K562 (cell line): ENCODE results near the gene SLAMF7. TPM values are rescaled to one million over a fixed set of nuclear protein-coding genes. Genes with fewer than 3 reads are reported as not detected.

Experiments
- ATAC-seq: fragments of 200-7000 bp; cut with Tn5 transposase; 3 replicates; pipeline ENCODE4 v1.9.1; 2020; ENCODE audit warnings: moderate library complexity
- BruUV-seq: library from RNA; stranded (reverse); fragments of 400-500 nt; replicated peaks from 2 replicates; lab custom pipeline; 2021; lab: Mats Ljungman, UMichigan
- CTCF ChIA-PET: fragments of 300-600 bp; formaldehyde crosslinking; extraction: SDS; loops from one replicate; lab custom pipeline; 2021; ENCODE audit warnings: low intra/inter-chr PET ratio; lab: Yijun Ruan, JAX
- POLR2A ChIA-PET: fragments of 300-600, 350-650 bp; sonication (Branson Sonifier 250); formaldehyde crosslinking; extraction: SDS; loops from one replicate; lab custom pipeline; 2021; ENCODE audit warnings: antibody characterized with exemption, inconsistent platforms; lab: Yijun Ruan, JAX
- DNase-seq, 4 experiments: peaks; one replicate each; pipeline versions ENCODE4 v3.0.0 to v3.0.0-alpha.2; 2011 to 2018; ENCODE audit warnings: low spot score in 3 of 4, mixed read lengths in 3 of 4; ENCODE audit errors: extremely low read depth in 1 of 4
- FAIRE-seq: peaks from 2 replicates; lab custom pipeline; 2011; peaks lifted over from hg19 to GRCh38; lab: Jason Lieb, UNC
- H2AFZ ChIP-seq: 2 replicates; pipeline ENCODE4 v1.6.0; 2011; ENCODE audit warnings: low read depth, low read length, control low read depth, inconsistent platforms
- H3K27ac ChIP-seq: fragments of 200-600 bp; 3 replicates; pipeline ENCODE4 v1.8.0; 2011; ENCODE audit warnings: low read depth, mild to moderate bottlenecking, control low read depth, inconsistent platforms, low read length, moderate library complexity, mixed read lengths; ENCODE audit errors: extremely low read depth
- H3K27me3 ChIP-seq, 2 experiments: fragments of 300-600 bp in 1 of 2; 2 replicates in 1 of 2; 3 replicates in 1 of 2; pipeline versions ENCODE4 v1.6.0 to v1.8.0; 2011; ENCODE audit warnings: inconsistent platforms in 2 of 2, low read length in 2 of 2, mild to moderate bottlenecking in 1 of 2, mixed read lengths in 1 of 2, moderate library complexity in 1 of 2; ENCODE audit not compliant: control insufficient read depth in 2 of 2, insufficient read depth in 2 of 2
- H3K36me3 ChIP-seq: fragments of 300-600 bp; 3 replicates; pipeline ENCODE4 v1.8.0; 2011; ENCODE audit warnings: mild to moderate bottlenecking, low read length, inconsistent platforms; ENCODE audit not compliant: control insufficient read depth, insufficient read depth
- H3K4me1 ChIP-seq, 2 experiments: fragments of 200-600 bp in 1 of 2; replicated peaks in 1 of 2; 2 replicates in 1 of 2; 3 replicates in 1 of 2; pipeline versions ENCODE4 v1.5.1 to v1.8.0; 2011; ENCODE audit warnings: inconsistent platforms in 2 of 2, low read length in 2 of 2, mild to moderate bottlenecking in 1 of 2, mixed read lengths in 1 of 2, moderate library complexity in 1 of 2; ENCODE audit not compliant: control insufficient read depth in 2 of 2, insufficient read depth in 2 of 2
- H3K4me2 ChIP-seq: 2 replicates; pipeline ENCODE4 v1.6.1; 2011; ENCODE audit warnings: low read length, control low read depth, inconsistent platforms, mixed read lengths; ENCODE audit not compliant: insufficient read depth
- H3K4me3 ChIP-seq: fragments of 200-600 bp; sonication (generic), shearing (Covaris generic); 2 replicates; pipeline ENCODE4 v1.5.1; 2016; ENCODE audit warnings: control low read depth, inconsistent platforms
- H3K79me2 ChIP-seq: fragments of 200-600 bp; 3 replicates; pipeline ENCODE4 v1.8.0; 2011; ENCODE audit warnings: low read length, inconsistent platforms; ENCODE audit not compliant: control insufficient read depth, insufficient read depth
- H3K9ac ChIP-seq, 2 experiments: 2 replicates each; pipeline versions ENCODE4 v1.6.0 to v1.6.1; 2011; ENCODE audit warnings: low read depth in 2 of 2, low read length in 2 of 2, control low read depth in 1 of 2, inconsistent platforms in 1 of 2, mild to moderate bottlenecking in 1 of 2, mixed read lengths in 1 of 2; ENCODE audit not compliant: insufficient read depth in 1 of 2
- H3K9me1 ChIP-seq: one replicate; pipeline ENCODE4 v1.6.0; 2011; ENCODE audit warnings: inconsistent platforms, mild to moderate bottlenecking, low read length, moderate library complexity; ENCODE audit not compliant: control insufficient read depth, insufficient read depth
- H3K9me3 ChIP-seq: replicated peaks from 2 replicates; pipeline ENCODE4 v1.5.1; 2011; ENCODE audit warnings: low read depth, low read length, inconsistent platforms; ENCODE audit not compliant: control insufficient read depth, insufficient read depth
- H4K20me1 ChIP-seq: replicated peaks from 2 replicates; pipeline ENCODE4 v1.6.1; 2011; ENCODE audit warnings: low read length, inconsistent platforms, mixed read lengths; ENCODE audit not compliant: control insufficient read depth, insufficient read depth
- BRF1 ChIP-seq: IDR thresholded peaks from 3 replicates; pipeline ENCODE4 v1.6.1; 2011; ENCODE audit warnings: borderline replicate concordance, mild to moderate bottlenecking; ENCODE audit not compliant: insufficient read length; ENCODE audit errors: extremely low read depth
- COPS2 ChIP-seq: fragments of 450-650 bp; conservative IDR thresholded peaks from 2 replicates; pipeline ENCODE4 v1.6.1; 2016; ENCODE audit warnings: mild to moderate bottlenecking, moderate library complexity
- GATA2 ChIP-seq: sonication (generic); formaldehyde crosslinking; IDR thresholded peaks from 2 replicates; pipeline ENCODE4 v1.4.0; 2020; ENCODE audit warnings: mild to moderate bottlenecking, missing genetic modification reagents
- GATAD2B ChIP-seq: fragments of 450-650 bp; IDR thresholded peaks from 2 replicates; pipeline ENCODE4 v1.6.1; 2017; ENCODE audit warnings: mild to moderate bottlenecking, borderline replicate concordance
- HIVEP1 ChIP-seq: fragments of 250-450 bp; sonication (Bioruptor Pico); IDR thresholded peaks from 2 replicates; pipeline ENCODE4 v1.4.0; 2020; ENCODE audit warnings: mild to moderate bottlenecking
- IRF9 ChIP-seq: fragments of 450-650 bp; IDR thresholded peaks from 2 replicates; pipeline ENCODE4 v1.6.1; 2016; ENCODE audit warnings: missing biosample characterization, missing genetic modification characterization
- NR2F6 ChIP-seq: fragments of 450-650 bp; formaldehyde crosslinking; IDR thresholded peaks from 2 replicates; pipeline ENCODE4 v1.4.0; 2020; ENCODE audit warnings: mild to moderate bottlenecking
- PCBP2 ChIP-seq: fragments of 200-400 bp; formaldehyde crosslinking; IDR thresholded peaks from 2 replicates; pipeline ENCODE4 v1.6.1; 2018; ENCODE audit warnings: low read length, low read depth, mild to moderate bottlenecking, moderate library complexity; ENCODE audit not compliant: poor library complexity, severe bottlenecking
- RB1 ChIP-seq: fragments of 450-650 bp; IDR thresholded peaks from 2 replicates; pipeline ENCODE4 v1.6.1; 2017; ENCODE audit warnings: low read depth, mild to moderate bottlenecking
- RBBP5 ChIP-seq: fragments of 200-600 bp; sonication (generic); IDR thresholded peaks from 2 replicates; pipeline ENCODE4 v1.6.1; 2012; ENCODE audit warnings: borderline replicate concordance, mild to moderate bottlenecking, low read length, control low read depth, inconsistent platforms; ENCODE audit not compliant: insufficient read depth, poor library complexity, severe bottlenecking
- SUPT5H ChIP-seq: fragments of 450-650 bp; IDR thresholded peaks from 2 replicates; pipeline ENCODE4 v1.6.1; 2016
- XRCC4 ChIP-seq: IDR thresholded peaks from one replicate; pipeline ENCODE4 v1.6.1; 2011; ENCODE audit not compliant: insufficient read depth, insufficient read length; ENCODE audit errors: extremely low read depth
- ZNF324 ChIP-seq: fragments of 250-450 bp; sonication (Bioruptor Pico); IDR thresholded peaks from 2 replicates; pipeline ENCODE4 v1.4.0; 2020; ENCODE audit warnings: mild to moderate bottlenecking
- ZNF707 ChIP-seq: fragments of 250-450 bp; sonication (Bioruptor Pico); conservative IDR thresholded peaks from 2 replicates; pipeline ENCODE4 v1.8.0; 2022; ENCODE audit warnings: inconsistent platforms, mild to moderate bottlenecking, moderate library complexity
- ZSCAN29 ChIP-seq: fragments of 450-650 bp; IDR thresholded peaks from 2 replicates; pipeline ENCODE4 v1.6.1; 2017
- WGBS: fragments of 100-300 bp; shearing (Covaris generic); methylation state at CpG from one replicate; pipeline ENCODE4 v1.1.6; 2016; ENCODE audit warnings: low coverage, mixed read lengths; ENCODE audit not compliant: insufficient coverage; ENCODE audit errors: missing lambda C conversion rate; 5-methylcytosine and 5-hydroxymethylcytosine counted together
- in situ Hi-C: fragments of 300-500 bp; cut with MboI; formaldehyde crosslinking; loops from 4 replicates; pipeline ENCODE4 v1.15.0; 2018; ENCODE audit warnings: inconsistent platforms, mixed read lengths
- intact Hi-C: fragments of 100-400 bp; cut with micrococcal nuclease; formaldehyde crosslinking; loops from 2 replicates; pipeline ENCODE4 v1.14.2; 2022
- polyA plus RNA-seq, 8 experiments: library from polyadenylated mRNA; depleted of rRNA in 4 of 8; stranded (reverse) in 5 of 8; unstranded in 3 of 8; fragments of >200 nt; fragmentation: Nextera tagmentation in 2 of 8; fragmentation: Illumina TruSeq in 1 of 8; extraction: Ambion mirVana in 2 of 8; extraction: Trizol in 1 of 8; gene quantifications; 2 replicates each; pipeline versions ENCODE4 v1.2.1 to v1.2.3, GENCODE V29; 2011 to 2014; ENCODE audit warnings: inconsistent platforms in 1 of 8, missing spikeins in 1 of 8
- total RNA-seq, 7 experiments: library from RNA; depleted of rRNA in 6 of 7; stranded (reverse); fragments of >200 nt in 6 of 7; fragmentation: Illumina TruSeq in 2 of 7; extraction: Trizol in 2 of 7; gene quantifications; 2 replicates each; pipeline versions ENCODE4 v1.2.1 to v1.2.3, GENCODE V29; 2011 to 2021; ENCODE audit warnings: low replicate concordance in 1 of 7

Gene SLAMF7
- total and polyA plus RNA-seq, 9 of the 15 experiments (the other 6 are each of a cell fraction or from before 2014, with no cell fraction given), result 0.11 to 1.2 (median 0.22) TPM; not detected in 2

GRCh38 chr1:160758521-160758920 is 19.5 kb downstream of the SLAMF7 start:
- DNase-seq (no peak), FAIRE-seq (no peak), ATAC-seq (no peak)
- in situ Hi-C loops, result no loop called here
- Histone ChIP-seq H3K4me1 (no peaks in the 10 kb centered on the region), H3K27me3 (peaks cover 1 to 2% of the 10 kb centered on the region in 2 experiments; a peak in 2 of 5 replicates), H3K36me3 (no peaks in the 10 kb centered on the region), H4K20me1 (no peaks in the 10 kb centered on the region), H3K27ac (no peak overlapping the region), H2AFZ (no peak overlapping the region), H3K4me3 (no peak overlapping the region), H3K4me2 (no peak overlapping the region), H3K9ac (no peak overlapping the region), H3K9me3 (no peaks in the 10 kb centered on the region), H3K79me2 (no peaks in the 10 kb centered on the region), H3K9me1 (no peaks in the 10 kb centered on the region)
- 3% methylated on average over 2 of the region's 2 CpGs for WGBS
- no TSS peak for BruUV-seq
- TF ChIP-seq IRF9 (no peak), SUPT5H (no peak), ZSCAN29 (no peak)
- CTCF ChIA-PET, result no interaction called here
- POLR2A ChIA-PET, result no interaction called here
- intact Hi-C loops, result no loop called here

GRCh38 chr1:160759740-160760139 is 20.7 kb downstream of the SLAMF7 start:
- Histone ChIP-seq H2AFZ (no peak overlapping the region), H3K9me3 (no peaks in the 10 kb centered on the region), H3K9me1 (no peaks in the 10 kb centered on the region), H3K9ac (no peak overlapping the region), H3K4me2 (no peak overlapping the region), H3K27me3 (no peaks in the 10 kb centered on the region; a peak in 2 of 5 replicates), H3K4me1 (no peaks in the 10 kb centered on the region), H3K4me3 (no peak overlapping the region), H3K36me3 (no peaks in the 10 kb centered on the region), H3K79me2 (no peaks in the 10 kb centered on the region), H3K27ac (no peak overlapping the region), H4K20me1 (no peaks in the 10 kb centered on the region)
- ATAC-seq, result no peak
- no peak for FAIRE-seq
- POLR2A ChIA-PET, result interaction anchor here (0.6 to 0.7 kb wide), 3 partner anchors 9 to 184 kb away, joined by 3 to 4 read pairs (median 3); no protein-coding TSS in a partner anchor
- BruUV-seq, result no TSS peak
- intact Hi-C loops, result loop anchor here (10.0 kb wide), 1 partner anchor 135 kb away; no protein-coding TSS in a partner anchor
- no peak for DNase-seq
- CTCF ChIA-PET, result no interaction called here
- in situ Hi-C loops, result no loop called here
- TF ChIP-seq RBBP5 (no peak), GATA2 (CRISPR knock-in tag) (no peak), ZNF324 (no peak), RB1 (no peak), BRF1 (no peak), NR2F6 (CRISPR knock-in tag) (no peak), HIVEP1 (CRISPR knock-in tag) (no peak), GATAD2B (no peak), COPS2 (no peak), XRCC4 (no peak), ZNF707 (no peak), PCBP2 (no peak)
- TF ChIP-seq, all 486 proteins: peak for 0
